ENCODE data around the gene PLAGL2. TPM values are rescaled to one million over a fixed set of nuclear protein-coding genes. Genes with fewer than 3 reads are reported as not detected.
A peak's percentile ranks its signal among the peaks of the same experiment; 100 is the strongest.

Gene PLAGL2
- total RNA-seq, 2 experiments from 2014 or later = 89.1 to 98.2 TPM

GRCh38 chr20:32230707-32231106 lies 23.2 kb upstream of the PLAGL2 start:
- peak overlapping the region; percentile 98 for H3K27ac Mint-ChIP-seq
- peaks cover 42% of the 10 kb centered on the region for H3K4me1 Mint-ChIP-seq
- POLR2A ChIA-PET = interaction anchor here (1.6 kb wide), 1 partner anchor 55 kb away, joined by 3 read pairs; no protein-coding TSS in a partner anchor

GRCh38 chr20:32229251-32229747 lies 21.8 kb upstream of the PLAGL2 start:
- Mint-ChIP-seq H3K36me3 (ENCODE audit: low read depth) (peaks cover 78% of the 10 kb centered on the region), H3K4me1 (peaks cover 37% of the 10 kb centered on the region), H3K27me3 (no peaks in the 10 kb centered on the region), H3K9me3 (ENCODE audit: low read depth) (no peaks in the 10 kb centered on the region), H3K27ac (peak overlapping the region; percentile 18), H3K4me3 (no peak overlapping the region)
- DNase-seq (no peak), ATAC-seq (no peak)
- POLR2A ChIA-PET = interaction anchor here (0.6 to 1.6 kb wide), 2 partner anchors 57 to 170 kb away, joined by 3 read pairs; no protein-coding TSS in a partner anchor
- intact Hi-C loops (cut with DNase I, micrococcal nuclease) = no loop called here
- CTCF ChIA-PET = no interaction called here

More at GRCh38 chr20:32230707-32231106, 23.2 kb upstream of the PLAGL2 start:
- H3K27me3 Mint-ChIP-seq = no peaks in the 10 kb centered on the region
- H3K9me3 Mint-ChIP-seq (ENCODE audit: low read depth) = no peaks in the 10 kb centered on the region
- H3K36me3 Mint-ChIP-seq (ENCODE audit: low read depth) = peaks cover 83% of the 10 kb centered on the region
- no peak for DNase-seq
- CTCF ChIA-PET = interaction anchor here (0.7 to 3.8 kb wide), 4 partner anchors 15 to 207 kb away, joined by 3 to 13 read pairs (median 4); no protein-coding TSS in a partner anchor
- H3K4me3 Mint-ChIP-seq = no peak overlapping the region
- intact Hi-C loops (cut with DNase I, micrococcal nuclease) = loop anchor here in 1 of 2 experiments (1.0 kb wide), 1 partner anchor 26 kb away; no protein-coding TSS in a partner anchor
- ATAC-seq = no peak

GRCh38 chr20:32227744-32228688 lies 20.5 kb upstream of the PLAGL2 start:
- CTCF ChIA-PET = no interaction called here
- intact Hi-C loops (cut with DNase I, micrococcal nuclease) = no loop called here
- Mint-ChIP-seq H3K27ac (peak overlapping the region; percentile 59), H3K4me3 (no peak overlapping the region), H3K4me1 (peaks cover 31% of the 10 kb centered on the region), H3K27me3 (no peaks in the 10 kb centered on the region), H3K9me3 (ENCODE audit: low read depth) (no peaks in the 10 kb centered on the region), H3K36me3 (ENCODE audit: low read depth) (peaks cover 77% of the 10 kb centered on the region)
- POLR2A ChIA-PET = no interaction called here
- ATAC-seq (no peak), DNase-seq (no peak)

GRCh38 chr20:32227306-32227705 lies 19.8 kb upstream of the PLAGL2 start:
- no peak for DNase-seq
- ATAC-seq = no peak
- Mint-ChIP-seq H3K27ac (peak overlapping the region; percentile 62), H3K27me3 (no peaks in the 10 kb centered on the region), H3K4me3 (no peak overlapping the region), H3K4me1 (peaks cover 24% of the 10 kb centered on the region), H3K36me3 (ENCODE audit: low read depth) (peaks cover 78% of the 10 kb centered on the region), H3K9me3 (ENCODE audit: low read depth) (no peaks in the 10 kb centered on the region)
- intact Hi-C loops (cut with DNase I, micrococcal nuclease) = no loop called here
- CTCF ChIA-PET = no interaction called here
- POLR2A ChIA-PET = no interaction called here

GRCh38 chr20:32226391-32226790 lies 18.8 kb upstream of the PLAGL2 start:
- H3K27me3 Mint-ChIP-seq = no peaks in the 10 kb centered on the region
- no peak for DNase-seq
- no peak overlapping the region for H3K4me3 Mint-ChIP-seq
- CTCF ChIA-PET = no interaction called here
- peak overlapping the region; percentile 62 for H3K27ac Mint-ChIP-seq
- POLR2A ChIA-PET = no interaction called here
- H3K4me1 Mint-ChIP-seq = peaks cover 14% of the 10 kb centered on the region
- H3K36me3 Mint-ChIP-seq (ENCODE audit: low read depth) = peaks cover 78% of the 10 kb centered on the region
- no peak for ATAC-seq
- no peaks in the 10 kb centered on the region for H3K9me3 Mint-ChIP-seq (ENCODE audit: low read depth)
- intact Hi-C loops (cut with DNase I, micrococcal nuclease) = no loop called here

GRCh38 chr20:32224463-32224862 lies 16.9 kb upstream of the PLAGL2 start:
- Mint-ChIP-seq H3K4me1 (peaks cover 8% of the 10 kb centered on the region), H3K27ac (peak overlapping the region; percentile 45), H3K9me3 (ENCODE audit: low read depth) (no peaks in the 10 kb centered on the region), H3K36me3 (ENCODE audit: low read depth) (peaks cover 81% of the 10 kb centered on the region), H3K4me3 (no peak overlapping the region), H3K27me3 (no peaks in the 10 kb centered on the region)
- ChIA-PET CTCF (interaction anchor here (1.1 kb wide), 1 partner anchor 9 kb away, joined by 3 read pairs; no protein-coding TSS in a partner anchor), POLR2A (interaction anchor here (0.7 kb wide), 1 partner anchor 22 kb away, joined by 6 read pairs; no protein-coding TSS in a partner anchor)
- intact Hi-C loops (cut with DNase I, micrococcal nuclease) = no loop called here
- DNase-seq = no peak
- ATAC-seq = no peak

GRCh38 chr20:32218156-32218900 lies 10.8 kb upstream of the PLAGL2 start:
- CTCF ChIA-PET = interaction anchor here (0.7 to 1.2 kb wide), 3 partner anchors 10 to 566 kb away, joined by 3 read pairs; no protein-coding TSS in a partner anchor
- intact Hi-C loops (cut with DNase I, micrococcal nuclease) = no loop called here
- H3K4me1 Mint-ChIP-seq = peaks cover 15% of the 10 kb centered on the region

GRCh38 chr20:32216179-32217142 lies 8.9 kb upstream of the PLAGL2 start:
- POLR2A ChIA-PET = no interaction called here
- Mint-ChIP-seq H3K27ac (no peak overlapping the region), H3K4me1 (peaks cover 24% of the 10 kb centered on the region), H3K27me3 (no peaks in the 10 kb centered on the region), H3K4me3 (no peak overlapping the region), H3K9me3 (ENCODE audit: low read depth) (no peaks in the 10 kb centered on the region), H3K36me3 (ENCODE audit: low read depth) (peaks cover 77% of the 10 kb centered on the region)
- ATAC-seq = no peak
- intact Hi-C loops (cut with DNase I, micrococcal nuclease) = no loop called here
- CTCF ChIA-PET = interaction anchor here (1.0 kb wide), 1 partner anchor 15 kb away, joined by 3 read pairs; no protein-coding TSS in a partner anchor
- DNase-seq = no peak

More at GRCh38 chr20:32218156-32218900, 10.8 kb upstream of the PLAGL2 start:
- POLR2A ChIA-PET = no interaction called here
- no peak overlapping the region for H3K4me3 Mint-ChIP-seq
- no peaks in the 10 kb centered on the region for H3K9me3 Mint-ChIP-seq (ENCODE audit: low read depth)
- ATAC-seq (no peak), DNase-seq (no peak)
- peak overlapping the region; percentile 71 for H3K27ac Mint-ChIP-seq
- no peaks in the 10 kb centered on the region for H3K27me3 Mint-ChIP-seq
- H3K36me3 Mint-ChIP-seq (ENCODE audit: low read depth) = peaks cover 84% of the 10 kb centered on the region

- POLR2A ChIA-PET = no interaction called here
- intact Hi-C loops (cut with DNase I, micrococcal nuclease) = no loop called here
These were observed 8.2 kb upstream of the PLAGL2 start for GRCh38 chr20:32215729-32216128.

GRCh38 chr20:32215147-32215546 lies 7.6 kb upstream of the PLAGL2 start:
- Mint-ChIP-seq H3K4me3 (no peak overlapping the region), H3K27ac (no peak overlapping the region), H3K4me1 (peaks cover 36% of the 10 kb centered on the region), H3K27me3 (no peaks in the 10 kb centered on the region), H3K36me3 (ENCODE audit: low read depth) (peaks cover 80% of the 10 kb centered on the region), H3K9me3 (ENCODE audit: low read depth) (no peaks in the 10 kb centered on the region)
- POLR2A ChIA-PET = no interaction called here
- no peak for DNase-seq
- CTCF ChIA-PET = interaction anchor here (1.0 kb wide), 1 partner anchor 16 kb away, joined by 3 read pairs; no protein-coding TSS in a partner anchor
- intact Hi-C loops (cut with DNase I, micrococcal nuclease) = no loop called here
- ATAC-seq = no peak

More at GRCh38 chr20:32215729-32216128, 8.2 kb upstream of the PLAGL2 start:
- DNase-seq = no peak
- peaks cover 30% of the 10 kb centered on the region for H3K4me1 Mint-ChIP-seq
- H3K27ac Mint-ChIP-seq = no peak overlapping the region
- CTCF ChIA-PET = interaction anchor here (1.0 kb wide), 1 partner anchor 15 kb away, joined by 3 read pairs; no protein-coding TSS in a partner anchor
- H3K36me3 Mint-ChIP-seq (ENCODE audit: low read depth) = peaks cover 77% of the 10 kb centered on the region
- H3K4me3 Mint-ChIP-seq = no peak overlapping the region
- ATAC-seq = no peak
- no peaks in the 10 kb centered on the region for H3K9me3 Mint-ChIP-seq (ENCODE audit: low read depth)
- H3K27me3 Mint-ChIP-seq = no peaks in the 10 kb centered on the region
